Loucy (cell line): ENCODE measurements around the gene EDC4.

Source experiments
- H2AFZ ChIP-seq: fragments of 200-600 bp; sonication (generic); 2 replicates; pipeline ENCODE4 v1.6.0; 2016; ENCODE audit warnings: antibody characterized with exemption, mild to moderate bottlenecking, low read length, moderate library complexity
- H3F3A ChIP-seq: fragments of 200-600 bp; 2 replicates; pipeline ENCODE4 v1.6.0; 2016; ENCODE audit warnings: antibody characterized with exemption, low read depth, mild to moderate bottlenecking
- H3K27me3 ChIP-seq: fragments of 200-600 bp; sonication (generic); 2 replicates; pipeline ENCODE4 v1.6.1; 2014; ENCODE audit warnings: low read length, mild to moderate bottlenecking; ENCODE audit not compliant: insufficient read depth, poor library complexity, severe bottlenecking
- H3K36me3 ChIP-seq: fragments of 200-600 bp; sonication (generic); 2 replicates; pipeline ENCODE4 v1.6.1; 2016; ENCODE audit warnings: low read length; ENCODE audit not compliant: insufficient read depth
- H3K4me1 ChIP-seq: fragments of 200-600 bp; sonication (generic); 2 replicates; pipeline ENCODE4 v1.5.1; 2014; ENCODE audit warnings: low read length, mild to moderate bottlenecking; ENCODE audit not compliant: insufficient read depth, poor library complexity, severe bottlenecking
- H3K4me2 ChIP-seq: fragments of 200-600 bp; sonication (generic); 2 replicates; pipeline ENCODE4 v1.6.0; 2014; ENCODE audit warnings: antibody characterized with exemption, low read length, low read depth, mild to moderate bottlenecking; ENCODE audit not compliant: poor library complexity, severe bottlenecking
- H3K4me3 ChIP-seq: fragments of 200-600 bp; sonication (generic); 2 replicates; pipeline ENCODE4 v1.5.1; 2014; ENCODE audit warnings: low read length, mild to moderate bottlenecking, mixed read lengths; ENCODE audit not compliant: poor library complexity, severe bottlenecking
- H3K79me2 ChIP-seq: fragments of 200-600 bp; sonication (generic); 2 replicates; pipeline ENCODE4 v1.6.1; 2014; ENCODE audit warnings: low read length; ENCODE audit not compliant: insufficient read depth
- H3K9ac ChIP-seq: fragments of 200-600 bp; sonication (generic); 2 replicates; pipeline ENCODE4 v1.6.0; 2014; ENCODE audit warnings: mild to moderate bottlenecking, low read depth, low read length, moderate library complexity; ENCODE audit not compliant: poor library complexity, severe bottlenecking
- H3K9me2 ChIP-seq: fragments of 200-600 bp; sonication (generic); replicated peaks from 2 replicates; pipeline ENCODE4 v1.6.1; 2016; ENCODE audit warnings: low read depth, low read length, mixed read lengths
- H3K9me3 ChIP-seq: fragments of 200-600 bp; sonication (generic); 2 replicates; pipeline ENCODE4 v1.6.1; 2014; ENCODE audit warnings: mild to moderate bottlenecking, antibody characterized with exemption, low read length, low read depth; ENCODE audit not compliant: insufficient read depth
- H4K20me1 ChIP-seq: fragments of 200-600 bp; sonication (generic); 2 replicates; pipeline ENCODE4 v1.6.0; 2014; ENCODE audit warnings: antibody characterized with exemption, low read length, mild to moderate bottlenecking; ENCODE audit not compliant: insufficient read depth, poor library complexity, severe bottlenecking
- EZH2phosphoT487 ChIP-seq: fragments of 200-600 bp; IDR thresholded peaks from 2 replicates; pipeline ENCODE4 v1.6.1; 2018; ENCODE audit warnings: antibody characterized with exemption, mild to moderate bottlenecking, moderate library complexity, borderline replicate concordance
- TF ChIP-seq, protein P1 (sequence below): fragments of 200-600 bp; sonication (generic); conservative IDR thresholded peaks from 2 replicates; pipeline ENCODE4 v1.5.1; 2014; ENCODE audit warnings: mild to moderate bottlenecking, antibody characterized with exemption, low read length

EDC4 gene

DNA sequence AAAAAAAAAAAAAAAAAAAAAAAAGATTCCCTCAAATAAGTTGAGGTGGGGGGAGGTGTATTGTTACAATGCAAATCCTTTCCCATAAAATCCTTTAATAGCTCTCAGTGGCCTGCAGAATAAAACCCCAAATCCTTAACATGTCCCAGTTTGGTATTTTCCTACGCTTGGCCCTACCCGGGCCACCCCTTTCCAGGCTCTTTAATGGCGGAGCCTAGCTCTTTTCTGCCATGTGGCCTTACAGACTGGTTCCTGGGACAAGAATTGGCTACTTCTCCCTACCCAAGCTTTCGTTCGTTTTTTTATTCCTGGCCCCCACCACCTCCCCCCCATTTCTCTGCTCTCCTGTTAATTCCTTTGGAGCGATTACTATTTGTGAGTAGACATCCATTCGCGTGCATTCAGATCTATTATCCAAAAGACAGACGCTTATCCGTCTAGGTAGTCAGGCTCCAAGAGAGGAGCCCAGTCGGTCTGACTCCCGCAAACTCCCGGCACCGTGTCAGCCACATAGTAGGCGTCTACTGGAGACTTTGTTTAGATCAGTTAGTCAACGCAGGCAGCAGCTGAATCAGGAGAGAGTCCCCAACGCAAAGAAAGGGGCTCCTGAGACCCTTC, 31.5 kb upstream of the EDC4 start:
- no peaks in the 10 kb centered on the region for H3K9me2 ChIP-seq
- H3F3A ChIP-seq = no peaks in the 10 kb centered on the region
- peak overlapping the region; percentile 97 for H2AFZ ChIP-seq
- no peaks in the 10 kb centered on the region for H3K9me3 ChIP-seq
- no peaks in the 10 kb centered on the region for H3K36me3 ChIP-seq
- no peaks in the 10 kb centered on the region for H3K27me3 ChIP-seq
- no peak for TF ChIP-seq EZH2phosphoT487
- TF ChIP-seq, protein P1, sequence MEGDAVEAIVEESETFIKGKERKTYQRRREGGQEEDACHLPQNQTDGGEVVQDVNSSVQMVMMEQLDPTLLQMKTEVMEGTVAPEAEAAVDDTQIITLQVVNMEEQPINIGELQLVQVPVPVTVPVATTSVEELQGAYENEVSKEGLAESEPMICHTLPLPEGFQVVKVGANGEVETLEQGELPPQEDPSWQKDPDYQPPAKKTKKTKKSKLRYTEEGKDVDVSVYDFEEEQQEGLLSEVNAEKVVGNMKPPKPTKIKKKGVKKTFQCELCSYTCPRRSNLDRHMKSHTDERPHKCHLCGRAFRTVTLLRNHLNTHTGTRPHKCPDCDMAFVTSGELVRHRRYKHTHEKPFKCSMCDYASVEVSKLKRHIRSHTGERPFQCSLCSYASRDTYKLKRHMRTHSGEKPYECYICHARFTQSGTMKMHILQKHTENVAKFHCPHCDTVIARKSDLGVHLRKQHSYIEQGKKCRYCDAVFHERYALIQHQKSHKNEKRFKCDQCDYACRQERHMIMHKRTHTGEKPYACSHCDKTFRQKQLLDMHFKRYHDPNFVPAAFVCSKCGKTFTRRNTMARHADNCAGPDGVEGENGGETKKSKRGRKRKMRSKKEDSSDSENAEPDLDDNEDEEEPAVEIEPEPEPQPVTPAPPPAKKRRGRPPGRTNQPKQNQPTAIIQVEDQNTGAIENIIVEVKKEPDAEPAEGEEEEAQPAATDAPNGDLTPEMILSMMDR = no peak
- peak overlapping the region; percentile 88 for H3K4me2 ChIP-seq
- peaks cover 13% of the 10 kb centered on the region for H4K20me1 ChIP-seq
- peaks cover 37% of the 10 kb centered on the region for H3K79me2 ChIP-seq
- H3K4me3 ChIP-seq = peak overlapping the region; percentile 80
- H3K4me1 ChIP-seq = peaks cover 32% of the 10 kb centered on the region
- peak overlapping the region; percentile 79 for H3K9ac ChIP-seq

DNA sequence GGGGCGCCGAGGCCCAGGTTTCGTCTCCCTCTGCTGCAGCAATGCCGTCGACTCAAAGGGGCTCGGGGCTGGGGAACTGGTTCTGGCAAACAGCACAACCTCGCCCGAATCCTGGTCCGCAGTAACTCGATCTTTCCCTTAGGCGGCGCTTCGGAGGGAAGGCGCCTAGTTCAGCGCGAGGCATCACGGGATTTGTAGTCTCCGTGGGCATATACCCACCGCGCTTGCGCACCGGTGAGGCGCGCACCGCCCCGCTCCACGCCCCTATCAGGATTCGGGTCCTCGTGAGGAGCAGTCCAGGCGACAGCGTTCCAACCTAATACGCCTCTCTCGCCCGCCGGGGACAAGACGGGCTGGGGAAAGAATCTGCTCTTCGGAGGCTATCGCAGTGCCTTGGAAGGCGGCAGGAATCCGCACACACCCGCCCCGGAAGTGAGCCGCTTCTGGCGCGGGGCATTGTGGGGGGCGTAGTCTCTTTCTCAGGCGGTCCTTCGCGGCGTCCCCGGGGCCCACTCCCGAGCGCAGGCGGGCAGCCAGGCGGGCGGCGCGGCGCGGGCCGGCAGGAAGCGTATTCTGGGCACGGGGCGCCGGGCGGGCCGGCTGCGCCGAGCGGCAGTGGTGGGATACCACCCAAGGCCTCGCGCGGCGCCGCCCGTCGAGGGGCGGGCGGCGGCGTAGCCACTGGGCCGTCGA, 30.9 kb upstream of the EDC4 start, which contains the start of gene THAP11:
Gene THAP11 (plus strand): TSS at position 505 of the 693 bp plus-strand sequence. CDS start 235 bp downstream, outside the sequence.
- peak within 1 kb of the TSS; percentile 80 for H3K4me3 ChIP-seq
- no peaks in the 10 kb centered on the region for H3K9me3 ChIP-seq
- H2AFZ ChIP-seq = peak within 1 kb of the TSS; percentile 99
- H3K36me3 ChIP-seq = no peaks in the 10 kb centered on the region
- peaks cover 32% of the 10 kb centered on the region for H3K4me1 ChIP-seq
- peaks cover 13% of the 10 kb centered on the region for H4K20me1 ChIP-seq
- peak within 1 kb of the TSS; percentile 88 for H3K4me2 ChIP-seq
- H3K9me2 ChIP-seq = no peaks in the 10 kb centered on the region
- no peaks in the 10 kb centered on the region for H3K27me3 ChIP-seq
- peak within 1 kb of the TSS; percentile 79 for H3K9ac ChIP-seq
- no peaks in the 10 kb centered on the region for H3F3A ChIP-seq
- H3K79me2 ChIP-seq = peaks cover 37% of the 10 kb centered on the region
- TF ChIP-seq, protein P1 = peak; percentile 67
- TF ChIP-seq EZH2phosphoT487 = no peak

GRCh38 chr16:67842509-67843342, 30.1 kb upstream of the EDC4 start:
- no peak for TF ChIP-seq EZH2phosphoT487
- TF ChIP-seq, protein P1 = peak; percentile 55
- no peaks in the 10 kb centered on the region for H3K36me3 ChIP-seq
- peaks cover 21% of the 10 kb centered on the region for H4K20me1 ChIP-seq
- H3K4me2 ChIP-seq = peak overlapping the region; percentile 88
- H2AFZ ChIP-seq = peak overlapping the region; percentile 99; the same call in 1 of the 2 replicates
- H3K9me3 ChIP-seq = no peaks in the 10 kb centered on the region
- peaks cover 45% of the 10 kb centered on the region for H3K79me2 ChIP-seq
- H3K4me3 ChIP-seq = peak overlapping the region; percentile 80
- peak overlapping the region; percentile 79 for H3K9ac ChIP-seq
- no peaks in the 10 kb centered on the region for H3F3A ChIP-seq
- H3K4me1 ChIP-seq = peaks cover 34% of the 10 kb centered on the region
- peaks cover 4% of the 10 kb centered on the region for H3K27me3 ChIP-seq
- no peaks in the 10 kb centered on the region for H3K9me2 ChIP-seq
